ENCODE results near the gene MAGED4.

- TF ChIP-seq CTCF (conservative IDR thresholded peaks at IDR 0.05; ENCODE audit: low read depth, low read length), result 0 out of 2 replicates have a peak, but pooled peaks have one; percentile 25
- no peak for TF ChIP-seq EZH2 (IDR thresholded peaks at IDR 0.05; ENCODE audit: borderline replicate concordance, low read depth, low read length, poor library complexity, severe bottlenecking)
Observed at GRCh38 chrX:52217494-52218160, 32.9 kb downstream of the MAGED4 start.

Data from A673 (cell line).